ENCODE data around the gene C5orf63. TPM values are rescaled to one million over a fixed set of nuclear protein-coding genes. Genes with fewer than 3 reads are reported as not detected.

C5orf63 gene
- total and polyA plus RNA-seq, 2 donors (not counting 3 experiments of a cell fraction or from before 2014, with no cell fraction given): 1.4 to 5.3 TPM

DNA sequence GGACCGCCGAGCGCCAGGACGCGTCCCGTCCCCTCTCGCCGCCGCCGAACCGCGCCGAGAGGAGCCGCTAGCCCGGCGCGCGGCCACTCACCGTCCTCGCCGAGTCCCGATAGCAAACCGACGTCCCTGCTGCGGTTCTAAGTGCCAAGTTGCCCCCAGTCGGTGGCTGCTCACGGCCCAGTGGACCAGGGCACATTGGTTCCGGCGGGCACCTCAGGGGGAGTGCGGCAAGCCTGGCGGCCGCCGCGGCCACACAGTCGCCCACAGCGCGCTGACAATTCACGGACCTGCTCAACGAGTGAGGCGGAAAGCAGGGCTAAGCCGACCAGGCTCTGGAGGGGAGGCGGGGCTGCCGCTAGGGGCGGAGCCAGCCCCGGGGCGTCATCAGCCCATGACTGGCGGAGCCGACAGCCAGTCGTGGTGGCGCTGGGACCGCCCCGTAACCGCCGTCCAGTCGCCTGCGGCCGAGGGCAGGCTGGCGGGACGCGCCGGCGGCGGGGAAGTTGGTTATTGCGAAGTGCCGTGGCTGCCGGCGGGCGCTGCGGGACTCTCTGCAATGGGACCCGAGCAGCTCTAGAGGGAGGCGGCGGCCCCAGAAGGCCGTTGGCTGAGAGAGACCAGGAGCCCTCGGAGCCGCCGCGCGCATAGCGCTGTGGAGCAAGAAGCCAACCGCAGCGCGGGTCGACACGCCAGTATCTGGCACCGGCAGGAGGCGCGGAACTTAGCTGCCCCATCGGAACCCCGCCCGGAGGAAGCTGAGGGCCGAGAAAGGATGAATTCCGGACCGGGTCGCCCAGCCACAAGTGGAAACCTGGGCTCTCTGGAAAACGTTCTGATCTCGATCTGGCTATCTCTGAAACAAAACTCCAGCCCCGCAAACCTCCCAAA lies 42.8 kb downstream of the C5orf63 start, which contains the start of gene MARCHF3:
MARCHF3 (minus strand) TSS at position 300 of the 888 bp plus-strand sequence. CDS start 112,387 bp downstream, outside the sequence.
- Histone ChIP-seq H3K27me3 (ENCODE audit: control insufficient read depth in 2 of 2, insufficient read depth in 2 of 2, low read length in 2 of 2) (no peaks in the 10 kb centered on the region), H3K4me2 (ENCODE audit: insufficient read depth, low read length) (peak within 1 kb of the TSS; percentile 97), H3K4me3 (replicated peaks in 1 of 3; ENCODE audit: insufficient read depth in 1 of 3, low read depth in 1 of 3, low read length in 3 of 3) (peak within 1 kb of the TSS; percentile 83 to 93 (median 88)), H4K20me1 (replicated peaks; ENCODE audit: control insufficient read depth, extremely low read depth, insufficient read depth, low read length) (no peaks in the 10 kb centered on the region), H3K9me3 (replicated peaks; ENCODE audit: control insufficient read depth, insufficient read depth, low read length) (no peaks in the 10 kb centered on the region), H3K79me2 (ENCODE audit: control insufficient read depth, insufficient read depth, low read length) (peaks cover 47% of the 10 kb centered on the region), H3K4me1 (ENCODE audit: control insufficient read depth, extremely low read depth, insufficient read depth, low read length) (peaks cover 11% of the 10 kb centered on the region), H3K27ac (ENCODE audit: insufficient read depth, low read depth, low read length) (peak within 1 kb of the TSS; percentile 78), H3K9me1 (replicated peaks; ENCODE audit: control insufficient read depth, extremely low read depth, insufficient read depth, low read length) (no peaks in the 10 kb centered on the region), H3K36me3 (ENCODE audit: control insufficient read depth in 2 of 2, extremely low read depth in 1 of 2, insufficient read depth in 2 of 2, low read length in 2 of 2) (no peaks in the 10 kb centered on the region), H2AFZ (ENCODE audit: low read depth, low read length) (peak within 1 kb of the TSS; percentile 81), H3K9ac (replicated peaks; ENCODE audit: extremely low read depth, insufficient read depth, low read length) (peak within 1 kb of the TSS; percentile 73)
- peak; percentile 98 for DNase-seq (ENCODE audit: low read depth, low spot score)
- POLR2A ChIA-PET: interaction anchor here (1.0 to 1.2 kb wide), 2 partner anchors 10 to 253 kb away, joined by 3 to 5 read pairs; no protein-coding TSS in a partner anchor
- dilution Hi-C loops (cut with MboI; ENCODE audit: extremely low pct_ligation_motif_present, low sequenced_read_pairs): no loop called here
- BruUV-seq (replicated peaks): TSS peak; percentile 66
- CTCF ChIA-PET: interaction anchor here (0.6 to 1.6 kb wide), 12 partner anchors 11 to 284 kb away, joined by 3 to 7 read pairs (median 4); no protein-coding TSS in a partner anchor
- TF ChIP-seq POLR2A (IDR thresholded peaks at IDR 0.05; ENCODE audit: low read depth, low read length) (peak; percentile 94), POLR2AphosphoS5 (IDR thresholded peaks at IDR 0.05; ENCODE audit: insufficient read depth, low read depth, low read length) (peak; percentile 87), CTCF (IDR thresholded peaks at IDR 0.05; ENCODE audit: extremely low read depth in 1 of 2, insufficient read depth in 1 of 2, low read depth in 1 of 2, low read length in 2 of 2) (peak in 1 of 2 donors; percentile 25), EZH2 (IDR thresholded peaks at IDR 0.05; ENCODE audit: borderline replicate concordance, low read depth, low read length, severe bottlenecking) (no peak)
- intact Hi-C loops (cut with micrococcal nuclease): loop anchor here (1.0 to 2.0 kb wide), 10 partner anchors 11 to 284 kb away; partner anchors contain the start of genes LMNB1 and MEGF10
- peak; percentile 97 for FAIRE-seq
